ENCODE results near the gene EFHC1.

EFHC1 gene

GRCh38 chr6:52419809-52420667 lies at the start of gene EFHC1:
Gene EFHC1, plus strand, starts transcription at chr6:52420342. Its CDS starts 69 bp downstream, at chr6:52420411.
- no peak for TF ChIP-seq CTCF (IDR thresholded peaks at IDR 0.05; ENCODE audit: insufficient read depth, missing control alignments)
- FAIRE-seq, result no peak
- DNase-seq (ENCODE audit: insufficient read length, low spot score), result peak; percentile 45

DNA sequence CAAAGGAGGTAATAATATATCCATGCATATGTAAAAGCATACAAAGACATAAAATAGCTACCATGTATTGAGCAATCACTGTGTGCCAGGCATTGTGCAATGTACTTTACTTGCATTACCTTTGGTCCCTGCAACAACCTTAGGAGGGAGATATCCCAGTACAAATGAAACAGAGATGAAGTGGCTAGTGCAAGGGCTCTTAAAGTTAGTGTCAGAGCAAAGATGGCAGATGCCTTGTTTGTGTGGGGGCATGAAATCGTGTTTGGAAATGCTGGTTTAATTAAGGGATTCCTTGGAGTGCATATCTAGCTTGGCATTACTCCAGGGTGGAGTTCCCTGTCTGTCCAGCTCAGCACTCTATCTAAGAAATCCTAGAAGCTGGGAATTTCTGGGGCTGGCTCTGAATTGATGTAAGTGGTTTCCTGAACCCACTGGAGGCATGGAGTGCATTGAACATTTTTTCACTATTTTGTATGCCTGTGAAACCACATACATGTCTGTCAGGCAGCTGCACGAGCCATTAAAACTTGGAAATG lies 48.4 kb upstream of the EFHC1 start:
- no peak for FAIRE-seq
- TF ChIP-seq CTCF (IDR thresholded peaks at IDR 0.05; ENCODE audit: insufficient read depth, missing control alignments), result no peak
- DNase-seq (ENCODE audit: insufficient read length, low spot score), result no peak

DNA sequence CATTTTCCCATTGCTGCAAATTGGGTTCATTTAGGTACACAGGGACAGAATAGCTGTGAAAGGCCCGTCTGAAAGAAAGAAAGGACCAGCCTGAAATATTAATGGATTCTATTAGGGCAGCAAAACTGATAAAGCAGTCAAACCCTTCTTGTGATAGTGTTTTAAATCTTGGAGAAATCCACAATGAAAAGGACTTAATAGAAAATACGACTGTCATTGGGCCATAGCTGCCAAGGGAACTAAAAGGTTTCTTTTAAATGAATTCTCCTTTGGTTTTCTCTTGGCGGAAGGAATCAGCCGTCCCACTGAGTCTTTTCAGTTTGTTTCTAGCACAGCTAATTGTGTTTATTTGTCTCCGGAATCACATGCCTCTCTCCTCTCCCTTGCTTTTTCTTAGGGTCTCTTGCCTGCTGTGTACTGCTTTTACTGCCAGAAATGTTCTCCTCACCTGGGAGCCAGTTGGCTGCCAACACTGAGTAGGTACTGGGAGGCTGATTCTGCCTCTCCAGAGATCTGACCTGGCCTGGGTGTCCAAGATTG lies 46.9 kb upstream of the EFHC1 start:
- no peak for TF ChIP-seq CTCF (IDR thresholded peaks at IDR 0.05; ENCODE audit: insufficient read depth, missing control alignments)
- no peak for DNase-seq (ENCODE audit: insufficient read length, low spot score)
- FAIRE-seq, result no peak

DNA sequence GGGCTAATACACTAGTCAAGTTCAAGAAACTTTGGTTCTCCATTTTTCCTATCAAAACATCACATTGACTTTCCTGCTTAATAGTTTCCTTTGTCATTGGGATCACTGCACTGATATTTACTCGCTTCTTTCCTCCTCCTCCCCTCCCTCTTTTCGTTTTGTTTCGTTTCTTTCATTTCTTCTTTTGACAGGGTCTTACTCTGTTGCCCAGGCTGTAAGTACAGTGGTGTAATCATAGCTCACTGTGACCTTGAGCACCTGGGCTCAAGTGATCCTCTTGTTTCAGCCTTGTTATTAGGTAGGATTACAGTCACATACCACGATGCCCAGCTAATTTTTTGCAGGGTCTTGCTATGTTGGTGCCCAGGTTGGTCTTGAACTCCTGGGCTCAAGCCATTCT lies 45.9 kb upstream of the EFHC1 start:
- no peak for TF ChIP-seq CTCF (IDR thresholded peaks at IDR 0.05; ENCODE audit: insufficient read depth, missing control alignments)
- no peak for DNase-seq (ENCODE audit: insufficient read length, low spot score)
- FAIRE-seq, result no peak

DNA sequence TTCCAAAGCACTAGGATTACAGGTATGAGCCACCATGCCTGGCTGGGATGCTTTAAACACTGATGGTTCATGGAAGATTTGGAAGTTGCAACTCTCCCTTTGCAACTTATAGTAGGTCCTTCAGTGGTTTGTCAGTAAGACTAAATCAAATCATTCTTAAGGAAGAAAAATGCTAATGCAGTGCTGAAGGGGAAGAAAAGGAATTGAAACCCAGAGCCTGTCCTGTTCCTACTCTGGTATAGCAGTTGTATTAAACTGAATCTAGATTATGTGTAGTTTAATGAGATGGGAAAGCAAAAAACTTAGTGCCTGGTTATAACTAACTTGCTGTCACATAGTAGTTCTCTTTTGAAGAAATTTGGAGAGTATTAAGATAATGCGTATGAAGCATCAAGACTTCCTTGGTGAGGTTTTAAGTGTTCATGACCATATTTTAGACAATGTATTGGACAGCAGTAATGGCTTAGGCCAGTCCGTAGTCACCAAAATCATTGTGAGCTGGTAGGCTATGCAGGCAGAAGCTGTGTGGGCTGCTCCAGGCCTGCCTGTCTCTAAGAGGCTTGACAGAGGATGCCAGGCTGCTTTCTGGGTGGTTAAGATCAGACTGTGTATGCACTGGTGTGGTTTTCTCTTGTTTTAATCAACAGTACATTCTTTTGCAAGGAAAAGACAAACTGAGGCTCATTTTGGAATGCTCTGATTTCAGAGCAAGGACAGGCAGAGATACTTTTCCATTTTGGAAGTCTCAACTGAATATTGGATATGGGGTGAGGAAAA lies 44.2 kb upstream of the EFHC1 start:
- no peak for TF ChIP-seq CTCF (IDR thresholded peaks at IDR 0.05; ENCODE audit: insufficient read depth, missing control alignments)
- FAIRE-seq, result no peak

GRCh38 chr6:52376763-52377162 lies 43.4 kb upstream of the EFHC1 start:
- FAIRE-seq (no peak), DNase-seq (ENCODE audit: insufficient read length, low spot score) (no peak)
- TF ChIP-seq CTCF (IDR thresholded peaks at IDR 0.05; ENCODE audit: insufficient read depth, missing control alignments), result no peak

More for the DNA sequence above, 44.2 kb upstream of the EFHC1 start:
- no peak for DNase-seq (ENCODE audit: insufficient read length, low spot score)

Data from D721Med (cell line).